Sigmoid colon (tissue), 7 donors: ENCODE results near the gene OTP. TPM values are rescaled to one million over a fixed set of nuclear protein-coding genes. Genes with fewer than 3 reads are reported as not detected.

Experiments used
- DNase-seq: peaks from one replicate; pipeline ENCODE4 v3.0.0-alpha.2; 2019
- H3K27ac ChIP-seq, 4 donors: fragments of 200-600 bp; sonication (generic); one replicate each; pipeline ENCODE4 v1.5.1; 2016 to 2019; ENCODE audit warnings: mild to moderate bottlenecking in 1 of 4
- H3K27me3 ChIP-seq, 3 donors: fragments of 200-600 bp; sonication (generic); one replicate each; pipeline ENCODE4 v1.5.1; 2019; ENCODE audit warnings: mild to moderate bottlenecking in 1 of 3
- H3K36me3 ChIP-seq, 4 donors: fragments of 200-600 bp; sonication (generic); one replicate each; pipeline ENCODE4 v1.5.1; 2016 to 2019
- H3K4me1 ChIP-seq, 4 donors: fragments of 200-600 bp; sonication (generic); one replicate each; pipeline ENCODE4 v1.5.1; 2017 to 2019
- H3K4me3 ChIP-seq, 4 donors: fragments of 200-600 bp; sonication (generic); one replicate each; pipeline ENCODE4 v1.5.1; 2017 to 2019; ENCODE audit warnings: mild to moderate bottlenecking in 2 of 4, moderate library complexity in 1 of 4
- H3K9me3 ChIP-seq, 4 donors: fragments of 200-600 bp in 3 of 4; sonication (generic) in 3 of 4; one replicate each; pipeline versions ENCODE4 v1.5.1 to v1.6.1; 2013 to 2019
- EP300 ChIP-seq, 4 donors: sonication (generic); formaldehyde crosslinking; IDR thresholded peaks; one replicate each; pipeline ENCODE4 v1.6.1; 2017; ENCODE audit warnings: antibody characterized with exemption in 4 of 4
- POLR2A ChIP-seq, 2 donors: fragments of 450-650 bp; IDR thresholded peaks; one replicate each; pipeline ENCODE4 v1.6.1; 2016; ENCODE audit warnings: antibody characterized with exemption in 2 of 2, mild to moderate bottlenecking in 2 of 2, moderate library complexity in 2 of 2
- POLR2AphosphoS5 ChIP-seq, 4 donors: sonication (generic); formaldehyde crosslinking; IDR thresholded peaks; one replicate each; pipeline ENCODE4 v1.6.1; 2017; ENCODE audit warnings: antibody characterized with exemption in 4 of 4
- WGBS, 2 donors: extraction: QIAGEN DNeasy Blood & Tissue Kit; methylation state at CpG; one replicate each; pipeline ENCODE4 v1.1.7; 2013; 5-methylcytosine and 5-hydroxymethylcytosine counted together
- intact Hi-C: fragments of 100-400 bp; cut with DNase I; formaldehyde crosslinking; loops from one replicate; pipeline ENCODE4 v1.15.1; 2023
- polyA plus RNA-seq, 3 donors: library from polyadenylated mRNA; stranded (reverse); fragments of 200-250 nt; gene quantifications; one replicate each; pipeline ENCODE4 v1.2.3, GENCODE V29; 2013
- total RNA-seq, 4 donors: library from RNA; depleted of rRNA; stranded (reverse); fragments of >200 nt; gene quantifications; one replicate each; pipeline ENCODE4 v1.1.0, GENCODE V29; 2016
- TF ChIP-seq, protein P1 (sequence below), 4 experiments: fragments of 450-650 bp in 3 of 4; fragments of 200-600 bp in 1 of 4; IDR thresholded peaks; one replicate each; pipeline ENCODE4 v1.5.1; 2016 to 2019; ENCODE audit warnings: antibody characterized with exemption in 4 of 4, mild to moderate bottlenecking in 3 of 4, moderate library complexity in 2 of 4
- donor health status: healthy with polysubstance abuse.
- donor health status: Bipolar disorder and iron deficiency.
- donor health status: healthy.

The OTP gene
- total and polyA plus RNA-seq, 7 donors = not detected

GRCh38 chr5:77643654-77644370, 5.3 kb upstream of the OTP start:
- Histone ChIP-seq H3K27ac (no peak overlapping the region), H3K4me3 (no peak overlapping the region), H3K36me3 (no peaks in the 10 kb centered on the region), H3K9me3 (peaks cover 0 to 2% (median 0%) of the 10 kb centered on the region in 4 donors), H3K27me3 (peaks cover 64 to 79% (median 74%) of the 10 kb centered on the region in 3 donors), H3K4me1 (peaks cover 0 to 38% (median 35%) of the 10 kb centered on the region in 4 donors)
- 7 to 10% methylated on average over 28 of the region's 28 CpGs for WGBS, 2 donors
- DNase-seq = no peak
- TF ChIP-seq POLR2A (IDR thresholded peaks at IDR 0.05) = no peak
- TF ChIP-seq EP300 (IDR thresholded peaks at IDR 0.05) = no peak
- peak in 3 of 4 donors; percentile 3 to 38 (median 12) for TF ChIP-seq POLR2AphosphoS5 (IDR thresholded peaks at IDR 0.05)
- TF ChIP-seq, protein P1, sequence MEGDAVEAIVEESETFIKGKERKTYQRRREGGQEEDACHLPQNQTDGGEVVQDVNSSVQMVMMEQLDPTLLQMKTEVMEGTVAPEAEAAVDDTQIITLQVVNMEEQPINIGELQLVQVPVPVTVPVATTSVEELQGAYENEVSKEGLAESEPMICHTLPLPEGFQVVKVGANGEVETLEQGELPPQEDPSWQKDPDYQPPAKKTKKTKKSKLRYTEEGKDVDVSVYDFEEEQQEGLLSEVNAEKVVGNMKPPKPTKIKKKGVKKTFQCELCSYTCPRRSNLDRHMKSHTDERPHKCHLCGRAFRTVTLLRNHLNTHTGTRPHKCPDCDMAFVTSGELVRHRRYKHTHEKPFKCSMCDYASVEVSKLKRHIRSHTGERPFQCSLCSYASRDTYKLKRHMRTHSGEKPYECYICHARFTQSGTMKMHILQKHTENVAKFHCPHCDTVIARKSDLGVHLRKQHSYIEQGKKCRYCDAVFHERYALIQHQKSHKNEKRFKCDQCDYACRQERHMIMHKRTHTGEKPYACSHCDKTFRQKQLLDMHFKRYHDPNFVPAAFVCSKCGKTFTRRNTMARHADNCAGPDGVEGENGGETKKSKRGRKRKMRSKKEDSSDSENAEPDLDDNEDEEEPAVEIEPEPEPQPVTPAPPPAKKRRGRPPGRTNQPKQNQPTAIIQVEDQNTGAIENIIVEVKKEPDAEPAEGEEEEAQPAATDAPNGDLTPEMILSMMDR (IDR thresholded peaks at IDR 0.05) = no peak
- intact Hi-C loops = loop anchor here (5.0 to 10.0 kb wide), 3 partner anchors 133 to 361 kb away; partner anchors contain the start of gene TBCA

DNA sequence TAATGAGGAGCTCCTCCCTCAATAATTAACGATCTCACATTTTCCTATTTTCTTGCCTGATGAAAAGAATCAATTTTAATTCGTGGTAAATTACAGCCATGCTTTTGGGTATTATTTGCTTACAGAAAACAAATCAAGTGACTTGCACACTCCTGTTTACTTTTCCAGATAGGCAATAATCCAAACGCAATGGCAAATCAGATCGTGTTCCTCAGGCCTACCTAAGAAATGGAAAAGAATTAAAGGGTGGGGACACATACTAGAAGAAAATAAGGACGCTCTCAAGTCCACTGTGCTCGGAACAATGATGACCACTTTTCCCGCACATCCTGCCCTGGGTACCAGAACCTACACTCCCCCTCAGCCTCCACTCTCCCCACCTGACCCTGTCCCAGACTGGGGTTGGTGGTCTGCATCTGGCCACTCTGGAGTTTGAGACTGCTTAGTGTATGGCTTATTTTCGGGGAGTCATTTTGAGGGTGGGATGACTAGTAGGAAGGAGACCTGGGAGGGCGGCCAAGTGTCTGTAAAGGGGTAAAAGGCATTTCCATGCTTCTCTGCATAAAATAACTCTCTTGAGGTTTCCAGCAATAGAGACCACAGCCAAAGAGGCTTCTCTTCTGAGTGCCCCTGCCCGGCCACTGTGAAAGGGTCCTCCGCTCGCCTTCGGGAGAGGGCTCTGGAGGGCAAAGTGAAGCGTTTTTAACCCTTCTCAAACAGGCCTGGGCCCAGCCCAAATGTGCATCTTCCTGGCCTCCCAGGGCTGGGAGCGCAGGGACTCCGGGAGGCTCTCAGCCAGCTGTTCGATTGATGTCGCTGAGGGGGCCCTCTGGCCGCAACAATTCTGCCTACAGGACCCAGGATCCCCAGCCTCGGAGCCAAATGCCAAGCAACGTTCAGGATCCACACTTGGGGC, 4.5 kb upstream of the OTP start:
- H3K27me3 ChIP-seq = peaks cover 72 to 86% (median 82%) of the 10 kb centered on the region in 3 donors
- no peak for DNase-seq
- H3K36me3 ChIP-seq = no peaks in the 10 kb centered on the region
- H3K4me1 ChIP-seq = peaks cover 0 to 43% (median 42%) of the 10 kb centered on the region in 4 donors
- no peak overlapping the region for H3K27ac ChIP-seq
- H3K9me3 ChIP-seq = peaks cover 0 to 2% (median 0%) of the 10 kb centered on the region in 4 donors
- H3K4me3 ChIP-seq = no peak overlapping the region
- intact Hi-C loops = loop anchor here (5.0 to 10.0 kb wide), 3 partner anchors 134 to 362 kb away; partner anchors contain the start of gene TBCA
- TF ChIP-seq EP300 (IDR thresholded peaks at IDR 0.05) = no peak
- TF ChIP-seq, protein P1 (IDR thresholded peaks at IDR 0.05) = no peak
- TF ChIP-seq POLR2AphosphoS5 (IDR thresholded peaks at IDR 0.05) = no peak
- no peak for TF ChIP-seq POLR2A (IDR thresholded peaks at IDR 0.05)
- 8 to 16% methylated on average over 21 of the region's 21 CpGs for WGBS, 2 donors

DNA sequence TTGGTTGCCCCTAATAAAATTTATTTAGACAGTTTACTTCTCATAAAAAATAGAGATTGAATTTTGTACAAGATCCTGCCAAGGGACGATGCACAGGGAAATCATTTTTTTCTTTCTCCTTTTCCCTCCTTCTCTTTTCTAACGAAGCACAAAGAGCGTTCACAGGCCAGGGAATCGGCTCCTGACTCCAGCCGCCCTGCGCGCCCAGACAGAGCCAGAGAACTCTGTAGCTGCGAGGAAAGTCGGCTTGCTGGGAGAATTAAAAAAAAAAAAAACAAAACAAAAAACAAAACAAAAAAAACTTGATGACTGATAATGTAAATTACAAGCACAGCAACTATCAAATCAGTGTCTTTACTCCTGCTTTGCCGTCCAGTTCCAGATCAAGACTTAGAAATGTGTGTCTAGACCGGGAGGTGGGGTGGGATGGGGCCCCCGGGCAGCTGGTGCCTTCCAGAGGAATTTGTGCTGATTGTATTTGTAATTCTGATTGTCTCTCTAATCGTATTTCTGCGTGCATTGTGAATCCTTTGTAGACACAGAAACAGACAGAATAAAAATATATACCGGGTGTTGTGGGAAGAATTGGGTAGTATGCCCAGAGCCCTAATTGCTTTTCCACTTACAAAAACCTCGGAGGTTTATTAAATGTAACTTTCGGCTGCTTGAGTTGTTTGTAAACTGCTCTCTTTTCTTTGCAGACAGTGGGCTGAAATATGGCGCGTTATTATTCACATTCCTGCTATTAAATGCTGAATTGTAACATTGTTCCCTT, 3.6 kb upstream of the OTP start:
- H3K27ac ChIP-seq = no peak overlapping the region
- intact Hi-C loops = loop anchor here (5.0 to 10.0 kb wide), 3 partner anchors 135 to 363 kb away; partner anchors contain the start of gene TBCA
- no peak for DNase-seq
- H3K9me3 ChIP-seq = peaks cover 0 to 2% (median 0%) of the 10 kb centered on the region in 4 donors
- H3K36me3 ChIP-seq = no peaks in the 10 kb centered on the region
- TF ChIP-seq, protein P1 (IDR thresholded peaks at IDR 0.05) = no peak
- TF ChIP-seq EP300 (IDR thresholded peaks at IDR 0.05) (no peak), POLR2AphosphoS5 (IDR thresholded peaks at IDR 0.05) (no peak), POLR2A (IDR thresholded peaks at IDR 0.05) (no peak)
- no peak overlapping the region for H3K4me3 ChIP-seq
- H3K27me3 ChIP-seq = peaks cover 80 to 94% (median 90%) of the 10 kb centered on the region in 3 donors
- WGBS, 2 donors = 15 to 21% methylated on average over 19 of the region's 19 CpGs
- H3K4me1 ChIP-seq = peaks cover 0 to 50% (median 48%) of the 10 kb centered on the region in 4 donors

- Histone ChIP-seq H3K27me3 (peaks cover 87 to 100% (median 97%) of the 10 kb centered on the region in 3 donors), H3K9me3 (peaks cover 0 to 2% (median 0%) of the 10 kb centered on the region in 4 donors), H3K36me3 (no peaks in the 10 kb centered on the region), H3K4me3 (no peak overlapping the region), H3K4me1 (peaks cover 0 to 57% (median 54%) of the 10 kb centered on the region in 4 donors), H3K27ac (no peak overlapping the region)
- intact Hi-C loops = loop anchor here (5.0 to 10.0 kb wide), 3 partner anchors 136 to 363 kb away; partner anchors contain the start of gene TBCA
- no peak for TF ChIP-seq POLR2AphosphoS5 (IDR thresholded peaks at IDR 0.05)
- DNase-seq = no peak
- 7 to 11% methylated on average over 23 of the region's 23 CpGs for WGBS, 2 donors
Measured at GRCh38 chr5:77641397-77641943, 3.0 kb upstream of the OTP start.
